ENCODE data around the gene TEX22. TPM values are rescaled to one million over a fixed set of nuclear protein-coding genes. Genes with fewer than 3 reads are reported as not detected.

TEX22 gene
- total RNA-seq, 2 donors from 2014 or later, result 0.49 to 1.3 TPM

- no peak for ATAC-seq
Measured at GRCh38 chr14:105426416-105427130, 28.2 kb downstream of the TEX22 start.

GRCh38 chr14:105427412-105427811 is 29.1 kb downstream of the TEX22 start:
- intact Hi-C loops (cut with DNase I, micrococcal nuclease), result no loop called here
- DNase-seq (no peak), ATAC-seq (no peak)

More at GRCh38 chr14:105426416-105427130, 28.2 kb downstream of the TEX22 start:
- DNase-seq, result no peak
- intact Hi-C loops (cut with DNase I, micrococcal nuclease), result no loop called here

DNA sequence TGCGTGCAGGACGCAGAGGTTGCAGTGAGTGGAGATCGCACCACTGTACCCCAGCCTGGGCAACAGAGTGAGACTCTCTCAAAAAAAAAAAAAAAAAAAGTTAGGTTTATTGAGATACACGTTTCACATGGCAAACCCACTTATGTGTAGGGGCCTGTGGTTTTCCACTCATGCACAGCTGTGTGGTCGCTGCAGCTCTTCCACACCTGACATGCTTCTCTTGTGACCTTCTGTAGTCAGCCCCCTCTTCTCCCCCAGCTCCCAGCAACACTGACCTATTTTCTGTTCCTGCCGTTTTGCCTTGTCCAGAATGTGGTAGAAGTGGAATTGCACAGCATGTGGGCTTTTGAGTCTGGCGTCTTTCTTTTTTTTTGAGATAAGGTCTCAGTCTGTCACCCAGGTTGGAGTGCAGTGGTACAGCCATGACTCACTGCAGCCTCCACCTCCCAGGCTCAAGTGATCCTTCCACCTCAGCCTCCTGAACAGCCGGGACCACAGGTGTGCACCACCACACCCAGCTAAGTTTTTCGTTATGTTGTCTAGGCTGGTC is 29.7 kb downstream of the TEX22 start:
- no peak for ATAC-seq
- intact Hi-C loops (cut with DNase I, micrococcal nuclease), result no loop called here
- no peak for DNase-seq

GRCh38 chr14:105430042-105430441 is 31.7 kb downstream of the TEX22 start:
- intact Hi-C loops (cut with DNase I, micrococcal nuclease), result no loop called here
- no peak for DNase-seq
- ATAC-seq, result no peak

DNA sequence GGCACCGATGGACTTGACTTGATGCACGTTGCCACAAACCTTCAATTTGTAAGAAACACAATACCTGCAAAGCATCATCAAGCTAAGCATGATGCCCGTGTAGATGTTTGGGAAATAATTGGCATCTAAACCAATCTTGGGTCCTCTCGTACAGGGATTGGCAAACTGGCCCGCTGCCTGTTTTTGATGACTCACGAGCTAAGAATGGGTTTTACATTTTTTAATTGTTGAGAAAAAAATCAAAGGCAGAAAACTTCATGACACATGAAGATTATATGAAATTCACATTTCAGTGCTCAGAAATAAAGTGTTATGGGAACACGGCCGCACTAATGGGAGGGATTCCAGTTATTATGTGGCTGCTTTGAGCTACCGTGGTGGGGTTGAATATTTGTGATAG is 32.2 kb downstream of the TEX22 start:
- intact Hi-C loops (cut with DNase I, micrococcal nuclease), result no loop called here
- ATAC-seq, result no peak
- DNase-seq, result no peak

- no peak for DNase-seq
- intact Hi-C loops (cut with DNase I, micrococcal nuclease), result no loop called here
- ATAC-seq, result no peak
Measured at GRCh38 chr14:105431256-105431655, 32.9 kb downstream of the TEX22 start.

GRCh38 chr14:105432657-105433056 is 34.3 kb downstream of the TEX22 start:
- intact Hi-C loops (cut with DNase I, micrococcal nuclease), result no loop called here
- no peak for ATAC-seq
- DNase-seq, result no peak

- ATAC-seq, result no peak
Measured at GRCh38 chr14:105433161-105433605, 34.8 kb downstream of the TEX22 start.

DNA sequence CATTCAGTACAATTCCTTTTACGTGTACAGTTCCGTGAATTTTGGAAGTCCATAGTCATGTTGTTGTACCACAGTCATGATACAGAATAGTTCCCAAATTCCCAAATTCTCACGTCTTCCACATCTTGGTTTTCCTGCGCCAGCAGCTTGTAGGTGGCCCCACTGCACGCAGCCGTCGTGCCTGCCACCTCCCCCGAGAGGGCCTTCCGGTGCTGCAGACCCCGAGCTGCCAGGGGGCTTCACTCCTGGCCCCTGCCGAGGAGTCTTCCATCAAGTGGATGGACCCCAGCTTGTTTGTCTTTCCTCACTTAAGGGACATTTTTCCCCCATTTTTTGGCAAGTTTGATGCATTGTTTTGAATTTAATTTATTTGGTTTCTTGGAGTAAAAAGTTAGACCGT is 38.1 kb downstream of the TEX22 start:
- intact Hi-C loops (cut with DNase I, micrococcal nuclease), result no loop called here

More at GRCh38 chr14:105433161-105433605, 34.8 kb downstream of the TEX22 start:
- intact Hi-C loops (cut with DNase I, micrococcal nuclease), result no loop called here
- no peak for DNase-seq

DNA sequence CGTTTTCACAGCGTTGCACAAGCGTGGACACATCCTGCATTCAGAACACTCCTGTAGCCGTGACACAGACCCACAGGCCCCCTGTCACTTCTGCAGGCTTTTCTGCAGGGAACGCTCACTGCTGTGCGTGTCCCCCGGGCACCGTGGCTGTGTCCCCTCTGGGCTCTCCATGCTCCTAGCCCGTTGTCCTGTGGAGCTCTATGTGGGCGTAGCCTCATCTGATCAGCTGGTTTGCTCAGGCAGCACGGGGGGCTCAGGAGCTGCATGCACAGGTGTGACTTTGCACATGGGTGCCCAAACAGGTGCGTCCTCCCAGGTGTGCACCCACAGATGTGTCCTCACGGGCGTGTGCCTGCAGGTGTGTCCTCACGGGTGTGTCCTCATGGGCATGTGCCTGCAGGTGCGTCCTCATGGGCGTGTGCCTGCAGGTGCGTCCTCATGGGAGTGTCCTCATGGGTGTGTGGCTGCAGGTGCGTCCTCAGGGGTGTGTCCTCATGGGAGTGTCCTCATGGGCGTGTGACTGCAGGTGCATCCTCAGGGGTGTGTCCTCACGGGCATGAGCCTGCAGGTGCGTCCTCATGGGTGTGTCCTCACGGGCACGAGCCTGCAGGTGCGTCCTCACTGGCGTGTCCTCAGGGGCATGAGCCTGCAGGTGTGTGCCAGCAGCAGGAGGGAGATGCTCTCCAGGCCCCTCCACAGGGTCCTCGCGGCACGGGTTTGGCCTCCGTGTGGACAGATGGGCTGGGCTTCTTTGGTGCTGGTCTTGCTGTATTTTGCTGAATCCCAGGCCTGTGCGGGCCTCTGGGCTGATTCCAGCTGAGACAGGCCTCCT is 38.8 kb downstream of the TEX22 start:
- peak in 1 of 2 donors; percentile 41 for DNase-seq

More for the DNA sequence above, 38.1 kb downstream of the TEX22 start:
- ATAC-seq (no peak), DNase-seq (no peak)

GRCh38 chr14:105437723-105438500 is 39.6 kb downstream of the TEX22 start:
- intact Hi-C loops (cut with DNase I, micrococcal nuclease), result no loop called here
- ATAC-seq, result no peak

More for the DNA sequence above, 38.8 kb downstream of the TEX22 start:
- ATAC-seq, result peak; percentile 96
- intact Hi-C loops (cut with DNase I, micrococcal nuclease), result no loop called here

GRCh38 chr14:105439179-105439578 is 40.8 kb downstream of the TEX22 start:
- DNase-seq, result no peak
- intact Hi-C loops (cut with DNase I, micrococcal nuclease), result no loop called here

More at GRCh38 chr14:105437723-105438500, 39.6 kb downstream of the TEX22 start:
- no peak for DNase-seq

GRCh38 chr14:105439710-105440553 is 41.6 kb downstream of the TEX22 start:
- ATAC-seq (no peak), DNase-seq (no peak)
- intact Hi-C loops (cut with DNase I, micrococcal nuclease), result no loop called here

More at GRCh38 chr14:105439179-105439578, 40.8 kb downstream of the TEX22 start:
- ATAC-seq, result no peak

DNA sequence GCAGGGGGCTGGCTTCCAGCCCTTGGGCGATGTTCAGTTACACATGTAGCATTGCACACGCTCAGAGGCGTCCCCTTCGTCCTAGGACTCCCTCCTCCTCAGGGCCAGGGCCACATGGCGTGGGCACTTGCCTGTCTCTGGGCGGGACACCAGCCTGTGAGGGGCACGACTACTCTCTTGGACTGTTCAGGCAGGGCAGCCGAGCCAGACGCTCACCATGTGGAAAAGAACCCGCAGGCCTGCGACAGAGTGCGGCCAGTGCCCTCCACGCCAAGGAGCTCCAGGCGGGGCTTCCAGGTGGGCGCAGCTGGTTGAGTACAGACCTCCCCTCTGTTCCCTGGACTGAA is 42.2 kb downstream of the TEX22 start:
- DNase-seq, result no peak
- intact Hi-C loops (cut with DNase I, micrococcal nuclease), result no loop called here
- ATAC-seq, result no peak

DNA sequence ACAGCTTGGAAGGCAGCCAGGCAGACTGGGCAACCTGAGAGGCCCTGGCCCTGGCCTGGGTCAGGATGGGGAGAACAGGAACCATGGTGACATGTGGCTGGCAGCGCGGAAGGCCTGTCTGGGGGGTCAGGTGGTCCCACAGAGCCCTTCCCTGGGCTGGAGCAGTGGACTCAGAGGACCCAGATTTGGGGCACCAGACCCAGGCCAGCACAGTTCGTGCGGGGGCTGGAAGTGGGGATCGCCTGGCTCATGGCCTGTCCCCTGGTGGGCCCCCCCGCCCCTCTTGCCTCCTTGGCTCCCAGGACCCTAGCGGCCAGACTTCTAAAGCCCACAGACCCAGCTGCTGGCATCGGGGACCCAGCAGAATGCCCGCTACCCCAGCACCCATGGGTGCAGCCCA is 42.7 kb downstream of the TEX22 start:
- no peak for DNase-seq
- intact Hi-C loops (cut with DNase I, micrococcal nuclease), result no loop called here
- ATAC-seq, result no peak

GRCh38 chr14:105442125-105442524 is 43.8 kb downstream of the TEX22 start:
- DNase-seq (no peak), ATAC-seq (no peak)
- intact Hi-C loops (cut with DNase I, micrococcal nuclease), result no loop called here

DNA sequence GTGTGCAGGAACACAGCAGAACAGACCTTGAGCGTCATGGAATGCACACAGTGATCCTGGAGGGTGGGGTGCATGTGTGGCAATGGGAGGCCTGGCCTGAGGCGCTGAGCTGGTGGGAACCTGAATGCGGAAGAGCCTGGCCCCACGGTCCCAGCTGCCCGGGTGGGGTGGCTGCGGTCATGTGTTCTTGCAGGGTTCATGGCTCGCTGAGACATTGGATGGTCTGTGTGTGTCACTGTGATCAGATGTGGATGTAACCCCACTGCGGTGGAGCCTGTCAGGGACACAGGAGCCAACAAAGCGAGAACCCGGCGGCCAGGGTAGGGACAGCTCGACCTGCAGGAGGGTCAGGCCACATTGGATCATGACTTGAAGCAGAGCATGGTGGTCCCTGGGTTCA is 44.5 kb downstream of the TEX22 start:
- DNase-seq (no peak), ATAC-seq (no peak)
- intact Hi-C loops (cut with DNase I, micrococcal nuclease), result no loop called here

- no peak for ATAC-seq
- no peak for DNase-seq
- intact Hi-C loops (cut with DNase I, micrococcal nuclease), result no loop called here
Measured at GRCh38 chr14:105444859-105445258, 46.5 kb downstream of the TEX22 start.

All from left colon (tissue), 2 donors.